ENCODE results near the gene RTN4IP1. TPM values are rescaled to one million over a fixed set of nuclear protein-coding genes. Genes with fewer than 3 reads are reported as not detected.

The RTN4IP1 gene
- total and polyA plus RNA-seq, 11 donors: 6.9 to 23.3 (median 13.6) TPM

- Histone ChIP-seq H3K9me3 (no peaks in the 10 kb centered on the region), H3K27me3 (no peaks in the 10 kb centered on the region), H3K27ac (no peak overlapping the region), H3K4me3 (no peak overlapping the region), H3K36me3 (peaks cover 0 to 34% (median 3%) of the 10 kb centered on the region in 9 donors), H3K4me1 (no peaks in the 10 kb centered on the region)
- intact Hi-C loops (cut with DNase I): loop anchor here in 4 of 10 donors (5.0 to 10.0 kb wide), 2 partner anchors 365 to 368 kb away; partner anchors contain the start of gene CD24 (in 3 of the 4)
- no peak for ATAC-seq
- no peak for DNase-seq
- TF ChIP-seq CTCF (IDR thresholded peaks at IDR 0.05) (peak in 3 of 12 donors; percentile 5 to 20 (median 12)), POLR2A (IDR thresholded peaks at IDR 0.05) (no peak)
- WGBS, 4 donors: 81 to 85% (median 84%) methylated on average over 6 of the region's 6 CpGs
Observed at GRCh38 chr6:106609699-106610098, 19.6 kb downstream of the RTN4IP1 start.

GRCh38 chr6:106608080-106608668 lies 21.1 kb downstream of the RTN4IP1 start:
- no peaks in the 10 kb centered on the region for H3K27me3 ChIP-seq
- TF ChIP-seq POLR2A (IDR thresholded peaks at IDR 0.05) (no peak), CTCF (IDR thresholded peaks at IDR 0.05) (peak in 10 of 12 donors; percentile 15 to 47 (median 35))
- no peak overlapping the region for H3K27ac ChIP-seq
- WGBS, 4 donors: 27 to 35% (median 33%) methylated on average over 2 of the region's 2 CpGs
- no peak for ATAC-seq
- peaks cover 0 to 25% (median 3%) of the 10 kb centered on the region in 9 donors for H3K36me3 ChIP-seq
- H3K4me3 ChIP-seq: no peak overlapping the region
- no peaks in the 10 kb centered on the region for H3K4me1 ChIP-seq
- H3K9me3 ChIP-seq: no peaks in the 10 kb centered on the region
- intact Hi-C loops (cut with DNase I): loop anchor here in 3 of 10 donors (5.0 to 10.0 kb wide), 2 partner anchors 367 to 369 kb away; partner anchors contain the start of gene CD24 (in 2 of the 3)
- no peak for DNase-seq

GRCh38 chr6:106600329-106600728 lies 29.0 kb downstream of the RTN4IP1 start:
- TF ChIP-seq POLR2A (IDR thresholded peaks at IDR 0.05) (no peak), CTCF (IDR thresholded peaks at IDR 0.05) (no peak)
- intact Hi-C loops (cut with DNase I): loop anchor here in 2 of 10 donors (10.0 kb wide), 1 partner anchor 374 kb away; the partner anchor contains the start of gene CD24 (in 2 of the 2)
- DNase-seq (no peak), ATAC-seq (no peak)
- Histone ChIP-seq H3K9me3 (no peaks in the 10 kb centered on the region), H3K27me3 (no peaks in the 10 kb centered on the region), H3K27ac (no peak overlapping the region), H3K36me3 (peaks cover 0 to 39% (median 3%) of the 10 kb centered on the region in 9 donors), H3K4me3 (no peak overlapping the region), H3K4me1 (no peaks in the 10 kb centered on the region)
- WGBS, 4 donors: 95 to 100% (median 98%) methylated on average over 2 of the region's 2 CpGs

GRCh38 chr6:106599440-106599839 lies 29.9 kb downstream of the RTN4IP1 start:
- no peak overlapping the region for H3K27ac ChIP-seq
- H3K4me3 ChIP-seq: no peak overlapping the region
- no peak for DNase-seq
- peaks cover 0 to 39% (median 3%) of the 10 kb centered on the region in 9 donors for H3K36me3 ChIP-seq
- no peaks in the 10 kb centered on the region for H3K4me1 ChIP-seq
- intact Hi-C loops (cut with DNase I): no loop called here
- no peak for ATAC-seq
- no peaks in the 10 kb centered on the region for H3K27me3 ChIP-seq
- TF ChIP-seq CTCF (IDR thresholded peaks at IDR 0.05): no peak
- TF ChIP-seq POLR2A (IDR thresholded peaks at IDR 0.05): no peak
- H3K9me3 ChIP-seq: no peaks in the 10 kb centered on the region
- 50 to 100% (median 88%) methylated on average over 1 to 2 of the region's 2 CpGs for WGBS, 4 donors
